Panc1 (cell line): ENCODE measurements around the gene SARDH. TPM values are rescaled to one million over a fixed set of nuclear protein-coding genes. Genes with fewer than 3 reads are reported as not detected.

Source experiments
- ATAC-seq: fragments of 200-7000 bp; cut with Tn5 transposase; 2 replicates; pipeline ENCODE4 v1.9.1; 2020; ENCODE audit warnings: mild to moderate bottlenecking, moderate library complexity
- BruUV-seq: library from RNA; stranded (reverse); fragments of 400-500 nt; replicated peaks from 2 replicates; lab custom pipeline; 2021; lab: Mats Ljungman, UMichigan
- CTCF ChIA-PET: fragments of 300-600 bp; sonication (Branson Sonifier 250); formaldehyde crosslinking; loops from one replicate; lab custom pipeline; 2022; ENCODE audit warnings: antibody characterized with exemption; lab: Charles Lee
- POLR2A ChIA-PET: fragments of 300-600 bp; sonication (Branson Sonifier 250); formaldehyde crosslinking; loops from one replicate; lab custom pipeline; 2022; ENCODE audit warnings: antibody characterized with exemption; lab: Charles Lee
- DNase-seq: peaks from one replicate; pipeline ENCODE4 v3.0.0-alpha.2; 2010; ENCODE audit warnings: low read depth, low spot score
- H3K27ac ChIP-seq: 2 replicates; pipeline ENCODE4 v1.5.1; 2011; ENCODE audit warnings: mild to moderate bottlenecking, low read length, inconsistent platforms
- H3K27me3 ChIP-seq: fragments of 200-500 bp; sonication (Bioruptor generic); 2 replicates; pipeline ENCODE4 v1.6.0; 2014; ENCODE audit warnings: low read length, inconsistent platforms; ENCODE audit not compliant: control insufficient read depth, insufficient read depth
- H3K36me3 ChIP-seq: fragments of 200-500 bp; sonication (Bioruptor generic); 2 replicates; pipeline ENCODE4 v1.5.1; 2014; ENCODE audit warnings: inconsistent platforms, mild to moderate bottlenecking, low read length, moderate library complexity; ENCODE audit not compliant: control insufficient read depth, insufficient read depth
- H3K4me1 ChIP-seq: 2 replicates; pipeline ENCODE4 v1.5.1; 2011; ENCODE audit warnings: inconsistent platforms, mild to moderate bottlenecking, low read length, moderate library complexity; ENCODE audit not compliant: control insufficient read depth, insufficient read depth
- H3K4me3 ChIP-seq, 2 experiments: 2 replicates each; pipeline ENCODE4 v1.5.1; 2011 to 2012; ENCODE audit warnings: low read depth in 2 of 2, low read length in 2 of 2, mild to moderate bottlenecking in 2 of 2, inconsistent platforms in 1 of 2, moderate library complexity in 1 of 2
- H3K9me3 ChIP-seq: fragments of 200-500 bp; sonication (Bioruptor generic); 2 replicates; pipeline ENCODE4 v1.5.1; 2014; ENCODE audit warnings: low read depth, mild to moderate bottlenecking, inconsistent platforms, low read length, moderate library complexity; ENCODE audit not compliant: control insufficient read depth, insufficient read depth
- CTCF ChIP-seq: fragments of 450-650 bp; IDR thresholded peaks from 2 replicates; pipeline ENCODE4 v1.5.1; 2017; ENCODE audit warnings: mild to moderate bottlenecking
- POLR2AphosphoS5 ChIP-seq: IDR thresholded peaks from 2 replicates; pipeline ENCODE4 v1.6.1; 2012; ENCODE audit warnings: mild to moderate bottlenecking, low read depth, low read length, moderate library complexity
- REST ChIP-seq, 2 experiments: IDR thresholded peaks; 2 replicates each; pipeline ENCODE4 v1.6.1; 2011 to 2012; ENCODE audit warnings: low read depth in 2 of 2, control low read depth in 1 of 2, low read length in 1 of 2, mild to moderate bottlenecking in 1 of 2, moderate library complexity in 1 of 2; ENCODE audit not compliant: insufficient read depth in 1 of 2
- SIN3A ChIP-seq: IDR thresholded peaks from 2 replicates; pipeline ENCODE4 v1.6.1; 2012; ENCODE audit warnings: low read depth, mild to moderate bottlenecking, low read length, moderate library complexity, borderline replicate concordance; ENCODE audit not compliant: insufficient read depth
- TCF7L2 ChIP-seq: IDR thresholded peaks from 2 replicates; pipeline ENCODE4 v1.6.1; 2011; ENCODE audit warnings: mild to moderate bottlenecking, low read depth, low read length, inconsistent platforms
- in situ Hi-C: cut with HindIII; loops from 2 replicates; pipeline ENCODE4 v1.10.0; 2016; ENCODE audit warnings: low sequenced_read_pairs, low pct_unique_long_range_greater_than_20kb
- intact Hi-C: fragments of 100-400 bp; cut with micrococcal nuclease; formaldehyde crosslinking; loops from one replicate; pipeline ENCODE4 v1.10.0; 2022; ENCODE audit not compliant: unreplicated experiment
- total RNA-seq: library from RNA; stranded (reverse); gene quantifications from one replicate; pipeline ENCODE4 v1.2.1, GENCODE V29; 2021; ENCODE audit not compliant: unreplicated experiment

SARDH gene
- total RNA-seq, 1 experiment from 2014 or later, result 0.13 TPM

- in situ Hi-C loops, result no loop called here
- no TSS peak for BruUV-seq
- ATAC-seq (no peak), DNase-seq (no peak)
- no peak overlapping the region for H3K27ac ChIP-seq
- no peaks in the 10 kb centered on the region for H3K9me3 ChIP-seq
- no peak overlapping the region for H3K4me3 ChIP-seq
- CTCF ChIA-PET, result no interaction called here
- POLR2A ChIA-PET, result interaction anchor here (0.6 kb wide), 1 partner anchor 244 kb away, joined by 3 read pairs; no protein-coding TSS in a partner anchor
- no peaks in the 10 kb centered on the region; the same call in 1 of the 2 replicates for H3K4me1 ChIP-seq
- H3K36me3 ChIP-seq, result no peaks in the 10 kb centered on the region
- H3K27me3 ChIP-seq, result no peaks in the 10 kb centered on the region
- intact Hi-C loops, result no loop called here
- TF ChIP-seq SIN3A, result no peak
- no peak for TF ChIP-seq REST (IDR thresholded peaks at IDR 0.05; ENCODE audit: insufficient read depth in 1 of 2, low read depth in 2 of 2, low read length in 1 of 2)
- no peak for TF ChIP-seq CTCF
- no peak for TF ChIP-seq TCF7L2
- no peak for TF ChIP-seq POLR2AphosphoS5
These were observed 26.5 kb downstream of the SARDH start for GRCh38 chr9:133711428-133712220.

GRCh38 chr9:133710661-133711427, 27.3 kb downstream of the SARDH start:
- no peak overlapping the region for H3K27ac ChIP-seq

More at GRCh38 chr9:133710661-133711427, 27.3 kb downstream of the SARDH start:
- DNase-seq (no peak), ATAC-seq (no peak)
- ChIA-PET CTCF (no interaction called here), POLR2A (no interaction called here)
- no peaks in the 10 kb centered on the region; the same call in 1 of the 2 replicates for H3K4me1 ChIP-seq
- H3K4me3 ChIP-seq, result no peak overlapping the region
- H3K36me3 ChIP-seq, result no peaks in the 10 kb centered on the region
- TF ChIP-seq SIN3A (no peak), REST (IDR thresholded peaks at IDR 0.05; ENCODE audit: insufficient read depth in 1 of 2, low read depth in 2 of 2, low read length in 1 of 2) (no peak), POLR2AphosphoS5 (no peak), CTCF (no peak), TCF7L2 (no peak)
- H3K9me3 ChIP-seq, result no peaks in the 10 kb centered on the region
- no TSS peak for BruUV-seq
- no peaks in the 10 kb centered on the region for H3K27me3 ChIP-seq
- intact Hi-C loops, result no loop called here
- in situ Hi-C loops, result no loop called here
